Progenitor cell of endocrine pancreas (in vitro differentiated cells): ENCODE measurements around the gene DPY30. TPM values are rescaled to one million over a fixed set of nuclear protein-coding genes. Genes with fewer than 3 reads are reported as not detected.
"Not testable (repeated sequence)": the region's sequence is repeated elsewhere in the genome, so short reads cannot be mapped to it uniquely, and the experiment has no call there.

Experiments used
- DNase-seq: peaks from one replicate; pipeline ENCODE4 v3.0.0; 2021; ENCODE audit warnings: low spot score; ENCODE audit not compliant: unreplicated experiment
- H3K27ac Mint-ChIP-seq: 2 replicates; pipeline ENCODE4 v1.8.0; 2021; ENCODE audit warnings: mild to moderate bottlenecking, moderate library complexity, mixed read lengths
- H3K27me3 Mint-ChIP-seq: 2 replicates; pipeline ENCODE4 v1.8.0; 2021; ENCODE audit warnings: mixed read lengths
- H3K36me3 Mint-ChIP-seq: 2 replicates; pipeline ENCODE4 v1.8.0; 2022; ENCODE audit warnings: mixed read lengths; ENCODE audit not compliant: insufficient read depth
- H3K4me1 Mint-ChIP-seq: 2 replicates; pipeline ENCODE4 v1.8.0; 2021; ENCODE audit warnings: low read depth, mixed read lengths
- H3K4me3 Mint-ChIP-seq: 2 replicates; pipeline ENCODE4 v1.8.0; 2021; ENCODE audit warnings: low read depth, mild to moderate bottlenecking, moderate library complexity, mixed read lengths
- H3K9me3 Mint-ChIP-seq: 2 replicates; pipeline ENCODE4 v1.8.0; 2021; ENCODE audit warnings: low read depth, mixed read lengths
- CTCF ChIP-seq: fragments of 200-600 bp; sonication (generic); IDR thresholded peaks from one replicate; pipeline ENCODE4 v1.5.0; 2021; ENCODE audit warnings: antibody characterized with exemption, mild to moderate bottlenecking; ENCODE audit not compliant: unreplicated experiment
- total RNA-seq: library from RNA; stranded (reverse); gene quantifications from 2 replicates; pipeline ENCODE4 v1.2.1, GENCODE V29; 2021

The DPY30 gene
- total RNA-seq, 1 donor from 2014 or later: 101 TPM

GRCh38 chr2:32063310-32064020 is 23.9 kb upstream of the DPY30 start, which contains the start of gene SPAST:
Gene SPAST, plus strand, starts transcription at chr2:32063556. Its CDS starts 276 bp downstream, at chr2:32063832.
- H3K4me3 Mint-ChIP-seq: peak within 1 kb of the TSS; percentile 98
- peak; percentile 97 for DNase-seq
- no peaks in the 10 kb centered on the region for H3K27me3 Mint-ChIP-seq
- TF ChIP-seq CTCF: peak; percentile 55
- H3K36me3 Mint-ChIP-seq: peaks cover 3% of the 10 kb centered on the region
- peaks cover 11% of the 10 kb centered on the region for H3K4me1 Mint-ChIP-seq
- no peaks in the 10 kb centered on the region for H3K9me3 Mint-ChIP-seq
- peak within 1 kb of the TSS; percentile 99 for H3K27ac Mint-ChIP-seq

GRCh38 chr2:32061973-32062861 is 22.6 kb upstream of the DPY30 start:
- Mint-ChIP-seq H3K36me3 (peaks cover 3% of the 10 kb centered on the region), H3K27ac (peak overlapping the region; percentile 99), H3K4me3 (peak overlapping the region; percentile 98)

GRCh38 chr2:32061430-32061829 is 21.8 kb upstream of the DPY30 start:
- TF ChIP-seq CTCF: no peak
- Mint-ChIP-seq H3K36me3 (peaks cover 3% of the 10 kb centered on the region), H3K9me3 (no peaks in the 10 kb centered on the region), H3K4me3 (peak overlapping the region; percentile 48), H3K27ac (peak overlapping the region; percentile 73), H3K27me3 (no peaks in the 10 kb centered on the region), H3K4me1 (peaks cover 11% of the 10 kb centered on the region)
- DNase-seq: no peak

More at GRCh38 chr2:32061973-32062861, 22.6 kb upstream of the DPY30 start:
- TF ChIP-seq CTCF: no peak
- no peaks in the 10 kb centered on the region for H3K27me3 Mint-ChIP-seq
- no peak for DNase-seq
- peaks cover 11% of the 10 kb centered on the region for H3K4me1 Mint-ChIP-seq
- no peaks in the 10 kb centered on the region for H3K9me3 Mint-ChIP-seq

GRCh38 chr2:32060266-32060665 is 20.7 kb upstream of the DPY30 start:
- H3K27ac Mint-ChIP-seq: no peak overlapping the region
- DNase-seq: no peak
- no peak overlapping the region for H3K4me3 Mint-ChIP-seq
- TF ChIP-seq CTCF: no peak
- no peaks in the 10 kb centered on the region for H3K36me3 Mint-ChIP-seq
- H3K4me1 Mint-ChIP-seq: peaks cover 6% of the 10 kb centered on the region
- H3K9me3 Mint-ChIP-seq: no peaks in the 10 kb centered on the region
- no peaks in the 10 kb centered on the region for H3K27me3 Mint-ChIP-seq

- no peak for DNase-seq
- Mint-ChIP-seq H3K27me3 (no peaks in the 10 kb centered on the region), H3K9me3 (no peaks in the 10 kb centered on the region), H3K4me3 (no peak overlapping the region), H3K27ac (no peak overlapping the region), H3K36me3 (no peaks in the 10 kb centered on the region), H3K4me1 (peaks cover 4% of the 10 kb centered on the region)
- TF ChIP-seq CTCF: no peak
These were observed 18.5 kb upstream of the DPY30 start for GRCh38 chr2:32058130-32058529.

GRCh38 chr2:32054583-32054982 is 15.0 kb upstream of the DPY30 start:
- not testable (repeated sequence) for H3K4me3 Mint-ChIP-seq, H3K9me3 Mint-ChIP-seq, DNase-seq, H3K27me3 Mint-ChIP-seq, H3K4me1 Mint-ChIP-seq, H3K27ac Mint-ChIP-seq, H3K36me3 Mint-ChIP-seq
